Right kidney (tissue), 1 donor: Measurements from ENCODE around the gene KIF5B.
A peak's percentile ranks its signal among the peaks of the same experiment; 100 is the strongest.
"Not testable (repeated sequence)": the region's sequence is repeated elsewhere in the genome, so short reads cannot be mapped to it uniquely, and the experiment has no call there.

Source experiments
- DNase-seq: peaks from one replicate; pipeline ENCODE4 v3.0.0-alpha.2; 2016

Gene KIF5B

GRCh38 chr10:32061440-32061839 lies 5.2 kb upstream of the KIF5B start:
- DNase-seq, result no peak

GRCh38 chr10:32060347-32060746 lies 4.1 kb upstream of the KIF5B start:
- DNase-seq, result no peak

GRCh38 chr10:32059472-32059871 lies 3.2 kb upstream of the KIF5B start:
- DNase-seq, result no peak

GRCh38 chr10:32057036-32057372 lies 779 bp upstream of the KIF5B start:
- no peak for DNase-seq

- DNase-seq, result no peak
Measured at GRCh38 chr10:32055478-32056135, 618 bp downstream of the KIF5B start.

- DNase-seq, result peak; percentile 26
Measured at GRCh38 chr10:32054094-32054493, 2.1 kb downstream of the KIF5B start.

GRCh38 chr10:32053392-32053791 lies 2.8 kb downstream of the KIF5B start:
- DNase-seq, result not testable (repeated sequence)

- no peak for DNase-seq
Measured at GRCh38 chr10:32051926-32052325, 4.3 kb downstream of the KIF5B start.

GRCh38 chr10:32050177-32050576 lies 6.0 kb downstream of the KIF5B start:
- no peak for DNase-seq

GRCh38 chr10:32049113-32049512 lies 7.1 kb downstream of the KIF5B start:
- no peak for DNase-seq

GRCh38 chr10:32048282-32048681 lies 7.9 kb downstream of the KIF5B start:
- no peak for DNase-seq

GRCh38 chr10:32047881-32048280 lies 8.3 kb downstream of the KIF5B start:
- no peak for DNase-seq

GRCh38 chr10:32046151-32046550 lies 10.1 kb downstream of the KIF5B start:
- no peak for DNase-seq

- not testable (repeated sequence) for DNase-seq
Measured at GRCh38 chr10:32042730-32043129, 13.5 kb downstream of the KIF5B start.

- no peak for DNase-seq
Measured at GRCh38 chr10:32041290-32042028, 14.8 kb downstream of the KIF5B start.

- DNase-seq, result no peak
Measured at GRCh38 chr10:32039734-32040133, 16.5 kb downstream of the KIF5B start.

- no peak for DNase-seq
Measured at GRCh38 chr10:32038777-32039176, 17.4 kb downstream of the KIF5B start.

GRCh38 chr10:32036922-32037321 lies 19.3 kb downstream of the KIF5B start:
- no peak for DNase-seq

- DNase-seq, result no peak
Measured at GRCh38 chr10:32035038-32035437, 21.2 kb downstream of the KIF5B start.

GRCh38 chr10:32033171-32033570 lies 23.1 kb downstream of the KIF5B start:
- DNase-seq, result no peak

- no peak for DNase-seq
Measured at GRCh38 chr10:32031920-32032319, 24.3 kb downstream of the KIF5B start.

GRCh38 chr10:32031424-32031823 lies 24.8 kb downstream of the KIF5B start:
- no peak for DNase-seq

- no peak for DNase-seq
Measured at GRCh38 chr10:32028710-32029109, 27.5 kb downstream of the KIF5B start.

- DNase-seq, result no peak
Measured at GRCh38 chr10:32023264-32023663, 33.0 kb downstream of the KIF5B start.
